Mucosa of descending colon (tissue), 3 donors: ENCODE measurements around the gene PACRG. TPM values are rescaled to one million over a fixed set of nuclear protein-coding genes. Genes with fewer than 3 reads are reported as not detected.

ENCODE experiments used
- ATAC-seq: fragments of 200-7000 bp; cut with Tn5 transposase; one replicate; pipeline ENCODE4 v1.9.1; 2020; ENCODE audit warnings: mild to moderate bottlenecking, moderate library complexity
- DNase-seq, 3 donors: peaks; one replicate each; pipeline ENCODE4 v3.0.0-alpha.2; 2020
- H3K36me3 ChIP-seq: fragments of 200-600 bp; one replicate; pipeline ENCODE4 v1.8.0; 2021; ENCODE audit warnings: low read depth, mild to moderate bottlenecking
- H3K4me1 ChIP-seq: fragments of 200-600 bp; one replicate; pipeline ENCODE4 v1.8.0; 2021; ENCODE audit warnings: low read depth, mild to moderate bottlenecking
- H3K4me3 ChIP-seq: fragments of 200-600 bp; one replicate; pipeline ENCODE4 v1.8.0; 2021; ENCODE audit warnings: mild to moderate bottlenecking
- H3K9me3 ChIP-seq: fragments of 200-600 bp; one replicate; pipeline ENCODE4 v1.8.0; 2021; ENCODE audit warnings: mild to moderate bottlenecking
- CTCF ChIP-seq: fragments of 200-600 bp; IDR thresholded peaks from one replicate; pipeline ENCODE4 v1.8.0; 2022; ENCODE audit warnings: antibody characterized with exemption, mild to moderate bottlenecking
- intact Hi-C, 2 donors: fragments of 100-400 bp; cut with DNase I in 1 of 2; cut with micrococcal nuclease in 1 of 2; formaldehyde crosslinking; loops; one replicate each; pipeline versions ENCODE4 v1.11.0 to v1.11.1; 2022; cut with DNase I, micrococcal nuclease
- total RNA-seq, 3 donors: library from RNA; stranded (reverse); fragmentation: NEBNext Ultra II Directional in 2 of 3; extraction: Animal tissue kit (Norgen Biotek cat#: 25700) in 2 of 3; gene quantifications; one replicate each; pipeline versions ENCODE4 v1.2.1 to v1.2.4, GENCODE V29; 2021 to 2023
- donor health status: DM: no; HTN: no; CAD: no; lungs with moderate emphysema.
- donor health status: DM: no; HTN: no; CAD: no.
- donor health status: DM: no; HTN: yes; CAD: no.

PACRG gene
- total RNA-seq, 3 donors from 2014 or later = 1.1 to 1.5 (median 1.3) TPM

GRCh38 chr6:163255265-163255664, 527.5 kb downstream of the PACRG start:
- intact Hi-C loops = no loop called here
- no peak for TF ChIP-seq CTCF
- no peak for DNase-seq
- Histone ChIP-seq H3K4me3 (no peak overlapping the region), H3K4me1 (no peaks in the 10 kb centered on the region), H3K36me3 (no peaks in the 10 kb centered on the region), H3K9me3 (no peaks in the 10 kb centered on the region)
- no peak for ATAC-seq

- ATAC-seq (no peak), DNase-seq (no peak)
- no peak overlapping the region for H3K4me3 ChIP-seq
- no peaks in the 10 kb centered on the region for H3K36me3 ChIP-seq
- intact Hi-C loops = no loop called here
- no peaks in the 10 kb centered on the region for H3K4me1 ChIP-seq
- no peaks in the 10 kb centered on the region for H3K9me3 ChIP-seq
- no peak for TF ChIP-seq CTCF
These were observed 531.9 kb downstream of the PACRG start for GRCh38 chr6:163259689-163260088.

GRCh38 chr6:163260111-163260895, 532.5 kb downstream of the PACRG start:
- DNase-seq = no peak
- Histone ChIP-seq H3K36me3 (no peaks in the 10 kb centered on the region), H3K4me3 (no peak overlapping the region), H3K9me3 (no peaks in the 10 kb centered on the region), H3K4me1 (no peaks in the 10 kb centered on the region)
- no peak for TF ChIP-seq CTCF
- intact Hi-C loops = no loop called here
- no peak for ATAC-seq

- no peak for TF ChIP-seq CTCF
- intact Hi-C loops = no loop called here
- H3K4me3 ChIP-seq = no peak overlapping the region
These were observed 533.1 kb downstream of the PACRG start for GRCh38 chr6:163260911-163261310.

GRCh38 chr6:163261361-163261760, 533.6 kb downstream of the PACRG start:
- ATAC-seq = no peak
- no peak for DNase-seq
- Histone ChIP-seq H3K4me3 (no peak overlapping the region), H3K9me3 (no peaks in the 10 kb centered on the region), H3K36me3 (no peaks in the 10 kb centered on the region), H3K4me1 (no peaks in the 10 kb centered on the region)
- TF ChIP-seq CTCF = no peak
- intact Hi-C loops = no loop called here

More at GRCh38 chr6:163260911-163261310, 533.1 kb downstream of the PACRG start:
- DNase-seq (no peak), ATAC-seq (no peak)
- Histone ChIP-seq H3K4me1 (no peaks in the 10 kb centered on the region), H3K9me3 (no peaks in the 10 kb centered on the region), H3K36me3 (no peaks in the 10 kb centered on the region)
